ENCODE results near the gene SCMH1. TPM values are rescaled to one million over a fixed set of nuclear protein-coding genes. Genes with fewer than 3 reads are reported as not detected.

SCMH1 gene
- total RNA-seq, 1 experiment from 2014 or later, result 16.5 TPM

GRCh38 chr1:41009466-41009865, 232.6 kb downstream of the SCMH1 start:
- H3K36me3 Mint-ChIP-seq (ENCODE audit: insufficient read depth in 1 of 3, low read depth in 3 of 3), result peaks cover 59 to 93% (median 87%) of the 10 kb centered on the region in 3 experiments; a peak in 6 of 7 replicates
- Histone ChIP-seq H3K18ac (ENCODE audit: insufficient read length, low read depth, low read length) (no peak overlapping the region), H2BK15ac (ENCODE audit: low read depth, low read length) (no peak overlapping the region), H4K91ac (ENCODE audit: insufficient read length, low read depth, low read length) (no peak overlapping the region), H3K79me1 (ENCODE audit: insufficient read depth, low read depth, low read length, poor library complexity, severe bottlenecking) (no peaks in the 10 kb centered on the region), H3K14ac (ENCODE audit: insufficient read depth, low read length) (no peak overlapping the region), H3T11ph (ENCODE audit: low read length) (no peak overlapping the region), H3K23me2 (ENCODE audit: insufficient read length, low read depth, low read length, poor library complexity, severe bottlenecking) (no peaks in the 10 kb centered on the region), H3K4me1 (ENCODE audit: insufficient read depth, low read length) (no peaks in the 10 kb centered on the region), H4K5ac (ENCODE audit: insufficient read length, low read depth, low read length) (no peak overlapping the region), H2BK120ac (ENCODE audit: low read depth, low read length, poor library complexity, severe bottlenecking) (no peak overlapping the region), H2AFZ (ENCODE audit: low read length) (no peak overlapping the region), H2BK5ac (ENCODE audit: insufficient read length, low read length) (no peak overlapping the region), H2BK12ac (ENCODE audit: insufficient read length, low read depth, low read length) (no peak overlapping the region), H4K8ac (replicated peaks; ENCODE audit: insufficient read length, low read depth, low read length) (no peak overlapping the region), H3K27me3 (ENCODE audit: insufficient read depth, low read length) (no peaks in the 10 kb centered on the region), H3K9ac (ENCODE audit: extremely low read depth, insufficient read length, low read length) (no peak overlapping the region), H2BK20ac (ENCODE audit: low read depth, low read length, poor library complexity, severe bottlenecking) (no peak overlapping the region), H3K56ac (ENCODE audit: insufficient read length, low read depth, low read length) (no peak overlapping the region), H3K9me3 (ENCODE audit: control insufficient read depth, low read depth, low read length) (no peaks in the 10 kb centered on the region), H3K79me2 (ENCODE audit: insufficient read depth, low read length) (no peaks in the 10 kb centered on the region), H3K27ac (ENCODE audit: insufficient read length, low read depth, low read length) (no peak overlapping the region), H2AK5ac (ENCODE audit: insufficient read length, low read length) (no peak overlapping the region), H3K23ac (ENCODE audit: insufficient read length, low read depth, low read length) (no peak overlapping the region), H4K20me1 (ENCODE audit: control insufficient read depth, insufficient read depth, insufficient read length) (no peaks in the 10 kb centered on the region), H3K4ac (ENCODE audit: low read depth, low read length) (no peak overlapping the region), H3K4me2 (ENCODE audit: insufficient read depth, insufficient read length, low read length) (no peak overlapping the region)
- no peaks in the 10 kb centered on the region for H3K4me1 Mint-ChIP-seq
- no peaks in the 10 kb centered on the region for H3K9me3 Mint-ChIP-seq
- no peaks in the 10 kb centered on the region for H3K27me3 Mint-ChIP-seq (ENCODE audit: low read depth)
- H3K4me3 Mint-ChIP-seq, result no peak overlapping the region
- TF ChIP-seq, protein P1, sequence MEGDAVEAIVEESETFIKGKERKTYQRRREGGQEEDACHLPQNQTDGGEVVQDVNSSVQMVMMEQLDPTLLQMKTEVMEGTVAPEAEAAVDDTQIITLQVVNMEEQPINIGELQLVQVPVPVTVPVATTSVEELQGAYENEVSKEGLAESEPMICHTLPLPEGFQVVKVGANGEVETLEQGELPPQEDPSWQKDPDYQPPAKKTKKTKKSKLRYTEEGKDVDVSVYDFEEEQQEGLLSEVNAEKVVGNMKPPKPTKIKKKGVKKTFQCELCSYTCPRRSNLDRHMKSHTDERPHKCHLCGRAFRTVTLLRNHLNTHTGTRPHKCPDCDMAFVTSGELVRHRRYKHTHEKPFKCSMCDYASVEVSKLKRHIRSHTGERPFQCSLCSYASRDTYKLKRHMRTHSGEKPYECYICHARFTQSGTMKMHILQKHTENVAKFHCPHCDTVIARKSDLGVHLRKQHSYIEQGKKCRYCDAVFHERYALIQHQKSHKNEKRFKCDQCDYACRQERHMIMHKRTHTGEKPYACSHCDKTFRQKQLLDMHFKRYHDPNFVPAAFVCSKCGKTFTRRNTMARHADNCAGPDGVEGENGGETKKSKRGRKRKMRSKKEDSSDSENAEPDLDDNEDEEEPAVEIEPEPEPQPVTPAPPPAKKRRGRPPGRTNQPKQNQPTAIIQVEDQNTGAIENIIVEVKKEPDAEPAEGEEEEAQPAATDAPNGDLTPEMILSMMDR (conservative IDR thresholded peaks at IDR 0.05), result no peak
- no CpG with 5 or more reads among the region's 8 CpGs for WGBS (ENCODE audit: extremely low coverage, insufficient read length, low lambda C conversion rate)
- no peak overlapping the region for H3K27ac Mint-ChIP-seq
- no peak for DNase-seq

All from H9 (cell line).